HepG2 (cell line): Measurements from ENCODE around the gene LCK. TPM values are rescaled to one million over a fixed set of nuclear protein-coding genes. Genes with fewer than 3 reads are reported as not detected.

Source experiments
- FOSL2 ChIP-seq: sonication (generic); formaldehyde crosslinking; IDR thresholded peaks from 2 replicates; pipeline ENCODE4 v1.4.0; 2020; ENCODE audit warnings: missing genetic modification reagents
- FOXA3 ChIP-seq: IDR thresholded peaks from 2 replicates; pipeline ENCODE4 v1.6.1; 2016; ENCODE audit warnings: missing genetic modification reagents, missing compliant biosample characterization
- HHEX ChIP-seq: IDR thresholded peaks from 2 replicates; pipeline ENCODE4 v1.6.1; 2016; ENCODE audit warnings: control low read depth
- HOXA9 ChIP-seq: sonication (generic); formaldehyde crosslinking; IDR thresholded peaks from 2 replicates; pipeline ENCODE4 v1.8.1; 2022; ENCODE audit warnings: missing genetic modification reagents, mild to moderate bottlenecking, moderate library complexity, borderline replicate concordance
- ISL2 ChIP-seq: sonication (generic); formaldehyde crosslinking; IDR thresholded peaks from 2 replicates; pipeline ENCODE4 v1.5.0; 2020; ENCODE audit warnings: missing genetic modification reagents
- MBNL3 ChIP-seq: fragments of 250-450 bp; sonication (Bioruptor Pico); conservative IDR thresholded peaks from 2 replicates; pipeline ENCODE4 v1.8.0; 2022; ENCODE audit warnings: mild to moderate bottlenecking, inconsistent platforms
- MEIS2 ChIP-seq: sonication (generic); formaldehyde crosslinking; IDR thresholded peaks from 2 replicates; pipeline ENCODE4 v1.9.0; 2021; ENCODE audit warnings: mild to moderate bottlenecking, missing genetic modification reagents
- MTA1 ChIP-seq: sonication (generic); formaldehyde crosslinking; IDR thresholded peaks from 2 replicates; pipeline ENCODE4 v1.4.0; 2020; ENCODE audit warnings: missing genetic modification reagents, mild to moderate bottlenecking, borderline replicate concordance
- NONO ChIP-seq, 2 experiments: fragments of 450-650 bp in 1 of 2; sonication (generic) in 1 of 2; formaldehyde crosslinking in 1 of 2; IDR thresholded peaks in 1 of 2; conservative IDR thresholded peaks in 1 of 2; 2 replicates each; pipeline versions ENCODE4 v1.6.1 to v1.8.0; 2017 to 2022; ENCODE audit warnings: mild to moderate bottlenecking in 1 of 2, missing genetic modification reagents in 1 of 2, moderate library complexity in 1 of 2
- RBFOX2 ChIP-seq: fragments of 200-400 bp; formaldehyde crosslinking; IDR thresholded peaks from 2 replicates; pipeline ENCODE4 v1.6.1; 2017; ENCODE audit warnings: low read depth, mild to moderate bottlenecking, low read length
- SOX13 ChIP-seq, 3 experiments: fragments of 450-650 bp in 1 of 3; sonication (generic) in 1 of 3; formaldehyde crosslinking in 1 of 3; IDR thresholded peaks in 2 of 3; conservative IDR thresholded peaks in 1 of 3; 2 replicates each; pipeline versions ENCODE4 v1.5.0 to v1.6.1; 2016 to 2020; ENCODE audit warnings: antibody characterized with exemption in 1 of 3, mild to moderate bottlenecking in 1 of 3, missing compliant biosample characterization in 1 of 3, missing genetic modification reagents in 1 of 3, moderate library complexity in 1 of 3
- TCF7 ChIP-seq: sonication (generic); IDR thresholded peaks from 2 replicates; pipeline ENCODE4 v1.6.1; 2016; ENCODE audit warnings: antibody characterized with exemption, low read depth
- U2AF2 ChIP-seq: fragments of 200-400 bp; formaldehyde crosslinking; IDR thresholded peaks from 2 replicates; pipeline ENCODE4 v1.6.1; 2017; ENCODE audit warnings: low read depth, mild to moderate bottlenecking, low read length
- XRCC5 ChIP-seq: fragments of 200-400 bp; formaldehyde crosslinking; optimal IDR thresholded peaks from 2 replicates; pipeline ENCODE3; 2017; ENCODE audit warnings: mild to moderate bottlenecking, low read length
- ZIK1 ChIP-seq: sonication (generic); formaldehyde crosslinking; IDR thresholded peaks from 2 replicates; pipeline ENCODE4 v1.5.0; 2020; ENCODE audit warnings: mild to moderate bottlenecking, low read depth, missing genetic modification reagents, borderline replicate concordance
- polyA plus RNA-seq, 8 experiments: library from polyadenylated mRNA; depleted of rRNA in 3 of 8; stranded (reverse) in 7 of 8; unstranded in 1 of 8; fragments of >200 nt; fragmentation: Illumina TruSeq in 4 of 8; extraction: Trizol in 4 of 8; gene quantifications; 2 replicates each; pipeline versions ENCODE4 v1.2.1 to v1.2.3, GENCODE V29; 2011 to 2016; ENCODE audit warnings: low read depth in 4 of 8, missing spikeins in 1 of 8, mixed read lengths in 1 of 8; ENCODE audit not compliant: insufficient read depth in 1 of 8
- total RNA-seq, 5 experiments: library from RNA; depleted of rRNA; stranded (reverse); fragments of >200 nt; fragmentation: Illumina TruSeq; extraction: Trizol; gene quantifications; 2 replicates each; pipeline ENCODE4 v1.2.3, GENCODE V29; 2016; ENCODE audit warnings: low read depth in 1 of 5
- TF ChIP-seq, protein P1 (sequence below): sonication (generic); formaldehyde crosslinking; IDR thresholded peaks from 2 replicates; pipeline ENCODE4 v1.4.0; 2020; ENCODE audit warnings: missing genetic modification reagents
- TF ChIP-seq, protein P2 (sequence below): sonication (generic); formaldehyde crosslinking; IDR thresholded peaks from 2 replicates; pipeline ENCODE4 v1.4.0; 2020; ENCODE audit warnings: mild to moderate bottlenecking, missing genetic modification reagents
- TF ChIP-seq, protein P3 (sequence below): sonication (generic); formaldehyde crosslinking; IDR thresholded peaks from 2 replicates; pipeline ENCODE4 v1.4.0; 2020; ENCODE audit warnings: missing genetic modification reagents

The LCK gene
- total and polyA plus RNA-seq, 2 of the 13 experiments (the other 11 are each of a cell fraction or from before 2014, with no cell fraction given): 0.93 to 1.8 TPM

DNA sequence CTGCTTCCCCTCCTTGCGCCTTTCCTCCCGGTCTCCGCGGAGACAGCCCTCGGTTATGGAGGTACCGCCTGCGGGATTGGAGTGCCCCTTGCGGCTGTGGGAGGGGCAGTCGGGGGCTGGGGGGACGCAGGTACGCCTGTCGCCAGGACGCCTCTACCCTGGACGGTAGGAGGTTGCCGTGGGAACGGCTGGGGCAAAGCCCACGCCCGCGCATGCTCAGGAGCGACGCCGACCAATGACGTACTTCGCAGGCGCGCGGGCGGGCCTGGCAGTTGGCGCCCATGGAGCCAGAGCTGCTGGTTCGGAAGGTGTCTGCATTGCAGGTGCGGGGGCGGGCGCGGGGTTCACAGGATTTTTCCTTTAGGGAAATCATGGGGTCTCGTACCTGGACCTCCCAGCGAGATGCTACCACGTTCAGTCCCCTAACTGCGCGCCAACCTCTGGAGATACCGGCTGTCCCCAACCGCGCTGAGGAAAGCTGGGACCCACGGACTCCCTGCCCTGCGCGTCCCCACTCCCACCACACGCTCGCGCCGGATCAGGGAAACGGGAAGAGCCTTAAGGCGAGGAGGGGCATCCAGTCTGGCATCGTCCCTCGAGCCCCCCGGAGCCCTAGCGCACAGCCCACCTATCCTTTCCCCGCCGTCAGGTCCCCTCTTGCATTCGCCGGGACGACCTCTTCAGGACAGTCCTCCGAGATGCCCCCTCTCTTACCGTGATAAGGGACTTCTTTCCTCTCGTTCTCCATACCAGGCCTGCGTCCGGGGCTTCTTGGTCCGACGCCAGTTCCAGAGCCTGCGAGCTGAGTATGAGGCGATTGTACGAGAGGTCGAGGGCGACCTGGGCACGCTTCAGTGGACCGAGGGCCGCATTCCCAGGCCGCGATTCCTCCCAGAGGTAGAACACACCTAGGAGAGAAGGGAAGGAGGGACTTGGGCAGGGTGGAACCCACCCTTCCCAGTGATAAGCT lies 45.4 kb upstream of the LCK start, which contains the start of gene IQCC (continued):
- TF ChIP-seq, protein P1, sequence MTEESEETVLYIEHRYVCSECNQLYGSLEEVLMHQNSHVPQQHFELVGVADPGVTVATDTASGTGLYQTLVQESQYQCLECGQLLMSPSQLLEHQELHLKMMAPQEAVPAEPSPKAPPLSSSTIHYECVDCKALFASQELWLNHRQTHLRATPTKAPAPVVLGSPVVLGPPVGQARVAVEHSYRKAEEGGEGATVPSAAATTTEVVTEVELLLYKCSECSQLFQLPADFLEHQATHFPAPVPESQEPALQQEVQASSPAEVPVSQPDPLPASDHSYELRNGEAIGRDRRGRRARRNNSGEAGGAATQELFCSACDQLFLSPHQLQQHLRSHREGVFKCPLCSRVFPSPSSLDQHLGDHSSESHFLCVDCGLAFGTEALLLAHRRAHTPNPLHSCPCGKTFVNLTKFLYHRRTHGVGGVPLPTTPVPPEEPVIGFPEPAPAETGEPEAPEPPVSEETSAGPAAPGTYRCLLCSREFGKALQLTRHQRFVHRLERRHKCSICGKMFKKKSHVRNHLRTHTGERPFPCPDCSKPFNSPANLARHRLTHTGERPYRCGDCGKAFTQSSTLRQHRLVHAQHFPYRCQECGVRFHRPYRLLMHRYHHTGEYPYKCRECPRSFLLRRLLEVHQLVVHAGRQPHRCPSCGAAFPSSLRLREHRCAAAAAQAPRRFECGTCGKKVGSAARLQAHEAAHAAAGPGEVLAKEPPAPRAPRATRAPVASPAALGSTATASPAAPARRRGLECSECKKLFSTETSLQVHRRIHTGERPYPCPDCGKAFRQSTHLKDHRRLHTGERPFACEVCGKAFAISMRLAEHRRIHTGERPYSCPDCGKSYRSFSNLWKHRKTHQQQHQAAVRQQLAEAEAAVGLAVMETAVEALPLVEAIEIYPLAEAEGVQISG (CRISPR knock-in tag): 0 out of 2 replicates have a peak, but pooled peaks have one; percentile 39
- TF ChIP-seq HHEX (CRISPR knock-in tag) (no peak), HOXA9 (CRISPR knock-in tag) (no peak), FOSL2 (CRISPR knock-in tag) (peak; percentile 27), ZIK1 (CRISPR knock-in tag) (0 out of 2 replicates have a peak, but pooled peaks have one; percentile 22), TCF7 (no peak), MTA1 (CRISPR knock-in tag) (no peak; the same call in 1 of the 2 replicates), XRCC5 (no peak), U2AF2 (0 out of 2 replicates have a peak, but pooled peaks have one; percentile 87), ISL2 (no peak), MBNL3 (CRISPR knock-in tag) (no peak), NONO (IDR thresholded peaks at IDR 0.05) (no peak), NONO (CRISPR knock-in tag; conservative IDR thresholded peaks at IDR 0.05) (peak; percentile 76), MEIS2 (no peak), FOXA3 (CRISPR knock-in tag) (0 out of 2 replicates have a peak, but pooled peaks have one; percentile 16), RBFOX2 (peak; percentile 75), SOX13 (IDR thresholded peaks at IDR 0.05) (no peak), SOX13 (CRISPR knock-in tag; conservative IDR thresholded peaks at IDR 0.05 in 1 of 2, IDR thresholded peaks at IDR 0.05 in 1 of 2) (peak in 1 of 2 experiments; percentile 12; a peak in 1 of 4 replicates)
- TF ChIP-seq, protein P2, sequence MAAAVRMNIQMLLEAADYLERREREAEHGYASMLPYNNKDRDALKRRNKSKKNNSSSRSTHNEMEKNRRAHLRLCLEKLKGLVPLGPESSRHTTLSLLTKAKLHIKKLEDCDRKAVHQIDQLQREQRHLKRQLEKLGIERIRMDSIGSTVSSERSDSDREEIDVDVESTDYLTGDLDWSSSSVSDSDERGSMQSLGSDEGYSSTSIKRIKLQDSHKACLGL (CRISPR knock-in tag): peak; percentile 72
- TF ChIP-seq, protein P3, sequence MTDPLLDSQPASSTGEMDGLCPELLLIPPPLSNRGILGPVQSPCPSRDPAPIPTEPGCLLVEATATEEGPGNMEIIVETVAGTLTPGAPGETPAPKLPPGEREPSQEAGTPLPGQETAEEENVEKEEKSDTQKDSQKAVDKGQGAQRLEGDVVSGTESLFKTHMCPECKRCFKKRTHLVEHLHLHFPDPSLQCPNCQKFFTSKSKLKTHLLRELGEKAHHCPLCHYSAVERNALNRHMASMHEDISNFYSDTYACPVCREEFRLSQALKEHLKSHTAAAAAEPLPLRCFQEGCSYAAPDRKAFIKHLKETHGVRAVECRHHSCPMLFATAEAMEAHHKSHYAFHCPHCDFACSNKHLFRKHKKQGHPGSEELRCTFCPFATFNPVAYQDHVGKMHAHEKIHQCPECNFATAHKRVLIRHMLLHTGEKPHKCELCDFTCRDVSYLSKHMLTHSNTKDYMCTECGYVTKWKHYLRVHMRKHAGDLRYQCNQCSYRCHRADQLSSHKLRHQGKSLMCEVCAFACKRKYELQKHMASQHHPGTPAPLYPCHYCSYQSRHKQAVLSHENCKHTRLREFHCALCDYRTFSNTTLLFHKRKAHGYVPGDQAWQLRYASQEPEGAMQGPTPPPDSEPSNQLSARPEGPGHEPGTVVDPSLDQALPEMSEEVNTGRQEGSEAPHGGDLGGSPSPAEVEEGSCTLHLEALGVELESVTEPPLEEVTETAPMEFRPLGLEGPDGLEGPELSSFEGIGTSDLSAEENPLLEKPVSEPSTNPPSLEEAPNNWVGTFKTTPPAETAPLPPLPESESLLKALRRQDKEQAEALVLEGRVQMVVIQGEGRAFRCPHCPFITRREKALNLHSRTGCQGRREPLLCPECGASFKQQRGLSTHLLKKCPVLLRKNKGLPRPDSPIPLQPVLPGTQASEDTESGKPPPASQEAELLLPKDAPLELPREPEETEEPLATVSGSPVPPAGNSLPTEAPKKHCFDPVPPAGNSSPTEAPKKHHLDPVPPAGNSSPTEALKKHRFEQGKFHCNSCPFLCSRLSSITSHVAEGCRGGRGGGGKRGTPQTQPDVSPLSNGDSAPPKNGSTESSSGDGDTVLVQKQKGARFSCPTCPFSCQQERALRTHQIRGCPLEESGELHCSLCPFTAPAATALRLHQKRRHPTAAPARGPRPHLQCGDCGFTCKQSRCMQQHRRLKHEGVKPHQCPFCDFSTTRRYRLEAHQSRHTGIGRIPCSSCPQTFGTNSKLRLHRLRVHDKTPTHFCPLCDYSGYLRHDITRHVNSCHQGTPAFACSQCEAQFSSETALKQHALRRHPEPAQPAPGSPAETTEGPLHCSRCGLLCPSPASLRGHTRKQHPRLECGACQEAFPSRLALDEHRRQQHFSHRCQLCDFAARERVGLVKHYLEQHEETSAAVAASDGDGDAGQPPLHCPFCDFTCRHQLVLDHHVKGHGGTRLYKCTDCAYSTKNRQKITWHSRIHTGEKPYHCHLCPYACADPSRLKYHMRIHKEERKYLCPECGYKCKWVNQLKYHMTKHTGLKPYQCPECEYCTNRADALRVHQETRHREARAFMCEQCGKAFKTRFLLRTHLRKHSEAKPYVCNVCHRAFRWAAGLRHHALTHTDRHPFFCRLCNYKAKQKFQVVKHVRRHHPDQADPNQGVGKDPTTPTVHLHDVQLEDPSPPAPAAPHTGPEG: peak; percentile 71; the same call in 1 of the 2 replicates
